Transverse colon (tissue), 3 donors: Measurements from ENCODE around the gene DIABLO.

ENCODE experiments used
- CTCF ChIP-seq, 5 experiments: fragments of 200-600 bp in 3 of 5; fragments of 450-650 bp in 2 of 5; sonication (generic) in 3 of 5; IDR thresholded peaks; 1 replicate in 2 of 5; 2 replicates in 3 of 5; pipeline ENCODE4 v1.5.1; 2016 to 2017; ENCODE audit warnings: antibody characterized with exemption in 5 of 5, inconsistent platforms in 3 of 5, mild to moderate bottlenecking in 2 of 5, moderate library complexity in 1 of 5
- EP300 ChIP-seq: sonication (generic); formaldehyde crosslinking; IDR thresholded peaks from one replicate; pipeline ENCODE4 v1.6.1; 2017; ENCODE audit warnings: antibody characterized with exemption, low read depth
- POLR2A ChIP-seq: fragments of 450-650 bp; IDR thresholded peaks from one replicate; pipeline ENCODE4 v1.6.1; 2016; ENCODE audit warnings: antibody characterized with exemption, mild to moderate bottlenecking, moderate library complexity

DNA sequence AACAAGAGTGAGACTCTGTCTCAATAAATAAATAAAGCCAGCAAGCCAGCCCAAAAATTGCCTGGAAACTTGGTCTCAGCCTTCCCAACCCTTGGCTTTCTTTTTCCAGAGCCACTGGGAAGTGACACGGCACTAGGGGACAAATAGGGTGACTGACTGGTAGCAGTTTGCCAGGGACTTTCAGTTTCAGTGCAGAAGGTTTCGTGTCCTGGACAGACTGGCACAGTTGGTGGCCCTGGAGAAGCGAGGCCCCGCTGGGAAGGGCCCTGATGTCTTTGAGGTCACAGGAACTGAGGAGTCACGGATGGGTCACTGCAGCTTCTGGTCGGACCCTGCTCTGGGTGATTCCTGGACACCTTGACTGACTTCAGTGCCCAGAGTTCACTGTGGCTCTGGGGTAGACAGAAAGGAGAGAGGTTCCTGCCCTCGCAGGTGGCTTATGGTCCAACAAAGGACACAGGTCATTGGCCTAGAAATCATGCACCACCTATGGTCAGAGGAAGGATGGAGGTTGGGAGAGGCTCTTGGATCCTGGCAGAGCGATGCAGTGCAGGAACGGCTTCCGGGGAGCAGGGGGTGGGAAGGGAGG is 40.3 kb downstream of the DIABLO start:
- TF ChIP-seq CTCF (IDR thresholded peaks at IDR 0.05) = no peak
- TF ChIP-seq EP300 = no peak
- TF ChIP-seq POLR2A = no peak
